CD8-positive, alpha-beta memory T cell (primary cell): ENCODE measurements around the gene CUL7. TPM values are rescaled to one million over a fixed set of nuclear protein-coding genes. Genes with fewer than 3 reads are reported as not detected.

Source experiments
- CTCF ChIA-PET: fragments of 350-600 bp; sonication (Branson Sonifier 250); formaldehyde crosslinking; loops from one replicate; lab custom pipeline; 2021; ENCODE audit warnings: antibody characterized with exemption; lab: Charles Lee
- POLR2A ChIA-PET: fragments of 350-600 bp; sonication (Branson Sonifier 250); formaldehyde crosslinking; loops from one replicate; lab custom pipeline; 2021; ENCODE audit warnings: antibody characterized with exemption; lab: Charles Lee
- DNase-seq, 5 donors: peaks; one replicate each; pipeline versions ENCODE4 v3.0.0 to v3.0.0-alpha.2; 2020 to 2022; ENCODE audit warnings: mixed read lengths in 1 of 5
- H3K27ac ChIP-seq: one replicate; pipeline ENCODE4 v1.7.0; 2013; ENCODE audit warnings: low read depth, mild to moderate bottlenecking, low read length, moderate library complexity
- H3K27me3 ChIP-seq: 2 replicates; pipeline ENCODE4 v1.7.0; 2013; ENCODE audit warnings: low read length, mild to moderate bottlenecking; ENCODE audit not compliant: insufficient read depth, poor library complexity, severe bottlenecking
- H3K36me3 ChIP-seq: 2 replicates; pipeline ENCODE4 v1.7.0; 2013; ENCODE audit warnings: mild to moderate bottlenecking, low read length, moderate library complexity; ENCODE audit not compliant: insufficient read depth
- H3K4me1 ChIP-seq: 2 replicates; pipeline ENCODE4 v1.7.0; 2013; ENCODE audit warnings: mild to moderate bottlenecking, low read length, moderate library complexity; ENCODE audit not compliant: insufficient read depth
- H3K4me3 ChIP-seq: 2 replicates; pipeline ENCODE4 v1.7.0; 2013; ENCODE audit warnings: mild to moderate bottlenecking, low read length
- H3K9me3 ChIP-seq: 2 replicates; pipeline ENCODE4 v1.7.0; 2013; ENCODE audit warnings: mild to moderate bottlenecking, low read length
- H3K27ac Mint-ChIP-seq, 8 donors: one replicate each; pipeline ENCODE4 v1.8.0; 2020 to 2021; ENCODE audit warnings: mixed read lengths in 8 of 8, mild to moderate bottlenecking in 6 of 8, inconsistent platforms in 3 of 8, moderate library complexity in 3 of 8
- H3K27me3 Mint-ChIP-seq, 2 donors: one replicate each; pipeline ENCODE4 v1.8.0; 2020 to 2021; ENCODE audit warnings: mixed read lengths in 2 of 2, mild to moderate bottlenecking in 1 of 2, moderate library complexity in 1 of 2
- H3K36me3 Mint-ChIP-seq, 3 donors: one replicate each; pipeline ENCODE4 v1.8.0; 2020 to 2021; ENCODE audit warnings: mixed read lengths in 3 of 3, inconsistent platforms in 1 of 3, mild to moderate bottlenecking in 1 of 3
- H3K4me1 Mint-ChIP-seq, 3 donors: one replicate each; pipeline ENCODE4 v1.8.0; 2020 to 2021; ENCODE audit warnings: mixed read lengths in 3 of 3, inconsistent platforms in 1 of 3, mild to moderate bottlenecking in 1 of 3
- H3K4me3 Mint-ChIP-seq, 7 donors: one replicate each; pipeline ENCODE4 v1.8.0; 2020 to 2021; ENCODE audit warnings: mixed read lengths in 7 of 7, mild to moderate bottlenecking in 6 of 7, moderate library complexity in 4 of 7, inconsistent platforms in 2 of 7
- H3K9me3 Mint-ChIP-seq, 5 donors: one replicate each; pipeline ENCODE4 v1.8.0; 2020 to 2022; ENCODE audit warnings: mixed read lengths in 5 of 5, mild to moderate bottlenecking in 3 of 5, moderate library complexity in 2 of 5, inconsistent platforms in 1 of 5
- polyA plus RNA-seq: library from polyadenylated mRNA; unstranded; fragments of 300-500 nt; fragmentation: Illumina TruSeq; gene quantifications from one replicate; pipeline ENCODE4 v1.2.3, GENCODE V29; 2021
- total RNA-seq, 2 experiments: library from RNA; stranded (reverse); gene quantifications; one replicate each; pipeline ENCODE4 v1.2.3, GENCODE V29; 2021

CUL7 gene
- total and polyA plus RNA-seq, 3 experiments from 2014 or later = 2.1 to 12.1 (median 11.7) TPM

DNA sequence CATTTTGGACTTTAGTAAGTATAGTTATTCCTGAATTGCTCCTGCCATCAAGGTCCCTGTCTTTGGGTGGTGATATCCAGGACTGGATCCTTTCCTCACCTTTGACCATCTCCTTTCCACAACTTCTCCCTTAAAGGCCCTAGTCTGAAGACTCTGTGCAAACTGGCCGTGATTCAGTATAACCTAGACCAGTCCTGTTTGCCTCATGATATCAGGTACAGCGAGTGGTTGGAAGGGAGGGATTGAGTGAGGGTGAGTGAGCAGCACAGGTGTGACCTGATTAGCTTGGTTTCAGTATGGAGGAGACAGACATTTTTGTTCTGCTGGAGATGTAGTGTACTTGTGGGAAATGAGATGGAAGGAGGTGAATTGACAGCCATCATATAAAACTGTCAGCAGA is 34.5 kb downstream of the CUL7 start:
- CTCF ChIA-PET = no interaction called here
- DNase-seq = no peak
- no peaks in the 10 kb centered on the region for H3K9me3 ChIP-seq
- H3K4me3 ChIP-seq = no peak overlapping the region
- peak overlapping the region in 3 of 7 donors; percentile 49 to 81 (median 50) for H3K4me3 Mint-ChIP-seq
- peaks cover 35 to 56% (median 43%) of the 10 kb centered on the region in 3 donors for H3K4me1 Mint-ChIP-seq
- H3K27me3 Mint-ChIP-seq = no peaks in the 10 kb centered on the region
- peak overlapping the region in 4 of 8 donors; percentile 12 to 84 (median 76) for H3K27ac Mint-ChIP-seq
- H3K9me3 Mint-ChIP-seq = no peaks in the 10 kb centered on the region
- peaks cover 0 to 50% (median 11%) of the 10 kb centered on the region in 3 donors for H3K36me3 Mint-ChIP-seq
- no peaks in the 10 kb centered on the region for H3K27me3 ChIP-seq
- H3K27ac ChIP-seq = no peak overlapping the region
- POLR2A ChIA-PET = interaction anchor here (0.5 kb wide), 1 partner anchor 1065 kb away, joined by 3 read pairs; no protein-coding TSS in a partner anchor
- H3K36me3 ChIP-seq = peaks cover 11% of the 10 kb centered on the region
- H3K4me1 ChIP-seq = peaks cover 50% of the 10 kb centered on the region

DNA sequence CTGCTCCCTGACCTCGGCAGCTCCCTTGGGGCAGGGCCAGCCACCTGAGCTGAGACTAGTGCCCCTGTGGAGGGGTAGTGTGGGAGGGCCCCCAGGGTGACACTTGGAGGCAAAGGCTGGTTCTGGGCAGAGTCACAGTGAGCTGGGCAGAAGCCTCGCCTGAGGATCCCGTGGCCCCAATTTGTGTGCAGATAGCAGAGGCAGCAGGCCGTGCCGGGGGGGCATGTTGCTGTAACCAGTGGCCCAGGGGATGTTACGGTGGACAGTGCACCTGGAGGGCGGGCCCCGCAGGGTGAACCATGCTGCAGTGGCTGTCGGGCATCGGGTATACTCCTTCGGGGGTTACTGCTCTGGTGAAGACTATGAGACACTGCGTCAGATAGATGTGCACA is 36.7 kb downstream of the CUL7 start:
- Mint-ChIP-seq H3K9me3 (no peaks in the 10 kb centered on the region), H3K4me3 (peak overlapping the region in 1 of 7 donors; percentile 6), H3K27ac (peak overlapping the region in 2 of 8 donors; percentile 14 to 88), H3K36me3 (peaks cover 0 to 67% (median 8%) of the 10 kb centered on the region in 3 donors), H3K4me1 (peaks cover 52 to 70% (median 57%) of the 10 kb centered on the region in 3 donors), H3K27me3 (peaks cover 0 to 2% of the 10 kb centered on the region in 2 donors)
- Histone ChIP-seq H3K27ac (no peak overlapping the region), H3K27me3 (no peaks in the 10 kb centered on the region), H3K4me3 (no peak overlapping the region), H3K9me3 (no peaks in the 10 kb centered on the region), H3K4me1 (peaks cover 51% of the 10 kb centered on the region), H3K36me3 (peaks cover 16% of the 10 kb centered on the region)
- DNase-seq = no peak
- POLR2A ChIA-PET = interaction anchor here (1.4 kb wide), 1 partner anchor 88 kb away, joined by 3 read pairs; the partner anchor contains the start of gene CNPY3
- CTCF ChIA-PET = interaction anchor here (1.3 kb wide), 1 partner anchor 16 kb away, joined by 3 read pairs; no protein-coding TSS in a partner anchor

DNA sequence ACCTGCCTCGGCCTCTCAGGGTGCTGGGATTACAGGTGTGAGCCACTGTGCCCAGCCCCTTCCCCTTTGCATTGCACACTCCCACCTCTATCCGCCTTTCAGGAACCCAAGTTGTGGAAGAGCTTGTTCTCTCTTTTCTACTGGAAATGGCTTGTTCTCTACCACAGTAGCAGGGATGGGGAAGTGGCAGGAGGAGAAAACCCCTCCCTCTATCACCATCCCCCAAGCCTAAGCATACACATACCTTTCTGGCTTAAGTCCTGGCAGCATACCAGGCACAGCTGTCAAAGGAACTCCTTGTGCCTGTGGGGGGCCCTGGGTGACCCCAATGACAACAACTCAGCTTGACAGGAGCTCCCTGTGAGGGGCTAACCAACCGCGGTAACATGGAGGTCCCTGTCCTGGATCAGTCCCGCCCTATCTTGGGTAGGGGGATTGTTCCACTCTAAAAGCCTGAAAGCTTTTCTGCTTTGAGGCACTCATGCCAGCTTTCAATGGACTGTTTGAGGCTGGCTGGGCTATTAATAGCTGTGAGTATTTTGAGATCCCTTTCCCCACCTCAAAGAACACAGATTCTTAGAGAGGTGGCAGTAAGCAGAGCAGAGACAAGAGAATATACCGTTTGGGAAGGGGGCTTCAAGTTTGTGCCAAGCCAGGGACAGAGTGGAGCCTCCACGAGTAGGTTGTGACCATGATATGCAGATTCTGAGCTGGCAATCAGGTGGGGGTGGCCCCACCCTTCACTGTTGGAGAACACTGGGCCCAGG is 37.3 kb downstream of the CUL7 start:
- Mint-ChIP-seq H3K36me3 (peaks cover 0 to 68% (median 7%) of the 10 kb centered on the region in 3 donors), H3K9me3 (no peaks in the 10 kb centered on the region), H3K27ac (peak overlapping the region in 4 of 8 donors; percentile 14 to 88 (median 70)), H3K4me1 (peaks cover 53 to 72% (median 59%) of the 10 kb centered on the region in 3 donors), H3K27me3 (peaks cover 0 to 2% of the 10 kb centered on the region in 2 donors), H3K4me3 (peak overlapping the region; percentile 24 to 87 (median 47))
- POLR2A ChIA-PET = interaction anchor here (1.4 kb wide), 1 partner anchor 87 kb away, joined by 3 read pairs; the partner anchor contains the start of gene CNPY3
- Histone ChIP-seq H3K4me1 (peaks cover 51% of the 10 kb centered on the region), H3K27ac (peak overlapping the region; percentile 15), H3K9me3 (no peaks in the 10 kb centered on the region), H3K4me3 (no peak overlapping the region), H3K27me3 (no peaks in the 10 kb centered on the region), H3K36me3 (peaks cover 18% of the 10 kb centered on the region)
- CTCF ChIA-PET = interaction anchor here (1.3 kb wide), 2 partner anchors 16 to 37 kb away, joined by 3 read pairs; partner anchors contain the start of gene CUL7
- no peak for DNase-seq

DNA sequence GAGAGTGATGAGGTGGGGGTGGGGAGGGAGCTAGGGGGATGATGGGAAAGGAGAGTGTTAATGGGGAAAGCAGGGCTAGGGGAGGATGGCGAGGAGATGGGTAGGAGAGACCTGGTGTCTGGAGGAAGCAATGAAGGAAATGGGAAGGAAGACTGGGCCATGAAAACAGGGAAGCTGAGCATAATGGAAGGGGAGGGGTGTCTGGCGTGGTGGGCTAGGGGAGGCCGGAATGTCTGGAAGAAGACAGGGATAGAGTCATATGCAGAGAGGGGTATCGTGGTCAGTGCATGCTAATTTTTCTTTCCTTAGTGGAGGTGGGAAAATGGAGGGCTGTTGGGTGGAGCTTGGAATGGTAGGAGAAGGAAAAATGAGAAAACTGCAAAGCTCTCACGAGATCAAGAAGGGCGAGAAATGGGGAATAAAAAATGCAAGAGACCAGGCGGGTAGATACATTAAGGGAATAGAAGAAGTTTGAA is 39.2 kb downstream of the CUL7 start:
- peaks cover 0 to 74% (median 9%) of the 10 kb centered on the region in 3 donors for H3K36me3 Mint-ChIP-seq
- no peaks in the 10 kb centered on the region for H3K9me3 Mint-ChIP-seq
- peak overlapping the region; percentile 81 for H3K4me3 ChIP-seq
- H3K27me3 Mint-ChIP-seq = peaks cover 0 to 2% of the 10 kb centered on the region in 2 donors
- H3K36me3 ChIP-seq = peaks cover 28% of the 10 kb centered on the region
- H3K4me1 ChIP-seq = peaks cover 42% of the 10 kb centered on the region
- peak overlapping the region; percentile 86 to 96 (median 90) for H3K4me3 Mint-ChIP-seq
- H3K4me1 Mint-ChIP-seq = peaks cover 48 to 70% (median 58%) of the 10 kb centered on the region in 3 donors
- ChIA-PET CTCF (interaction anchor here (0.9 to 3.2 kb wide), 6 partner anchors 10 to 129 kb away, joined by 3 to 17 read pairs (median 4); partner anchors contain the start of genes CNPY3 and PPP2R5D), POLR2A (interaction anchor here (0.5 to 3.4 kb wide), 9 partner anchors 9 to 496 kb away, joined by 3 to 24 read pairs (median 13); partner anchors contain the start of genes CNPY3, CUL7, KLC4 and LRRC73)
- DNase-seq = no peak
- H3K27ac Mint-ChIP-seq = peak overlapping the region; percentile 40 to 97 (median 88)
- peak overlapping the region; percentile 81 for H3K27ac ChIP-seq
- no peaks in the 10 kb centered on the region for H3K27me3 ChIP-seq
- H3K9me3 ChIP-seq = no peaks in the 10 kb centered on the region

DNA sequence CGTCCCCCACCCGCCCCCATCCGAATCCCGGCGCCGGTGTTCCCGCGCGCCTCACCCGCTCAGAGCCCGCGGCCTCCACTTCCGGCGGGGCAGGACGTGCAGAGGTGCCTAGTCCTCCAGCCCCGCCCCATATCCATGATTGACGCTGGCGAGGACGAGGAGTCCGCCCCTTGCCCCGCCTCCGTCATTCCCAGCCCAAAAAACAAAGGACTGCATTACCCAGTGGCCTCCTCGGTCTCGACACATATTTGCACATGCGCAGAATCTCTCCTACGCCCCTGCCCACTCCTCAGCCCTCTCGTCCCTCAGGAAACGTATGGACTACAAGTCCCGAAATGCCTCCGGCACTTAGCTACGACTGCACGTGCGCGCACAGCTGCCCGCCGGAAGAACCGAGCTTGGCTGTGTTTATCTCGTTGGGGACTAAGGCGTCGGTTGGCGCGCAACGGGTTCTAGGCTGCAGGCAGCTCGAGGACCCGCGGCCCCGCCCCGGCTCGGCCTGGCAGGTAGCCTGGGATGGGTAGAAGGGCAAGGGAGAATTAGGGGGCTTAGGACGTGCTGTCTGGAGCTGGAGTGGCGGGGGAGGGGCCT is 39.7 kb downstream of the CUL7 start, which contains the start of the genes KLHDC3 and MEA1:
TSS of gene KLHDC3 (plus strand) at position 407 of the 591 bp plus-strand sequence. CDS start 2,944 bp downstream, outside the sequence.
TSS of gene MEA1 (minus strand) at position 104 of the 591 bp plus-strand sequence. CDS start 133 bp downstream, outside the sequence.
- Histone ChIP-seq H3K4me3 (peak within 1 kb of the TSS; percentile 81), H3K27me3 (no peaks in the 10 kb centered on the region), H3K9me3 (no peaks in the 10 kb centered on the region), H3K4me1 (peaks cover 42% of the 10 kb centered on the region), H3K27ac (peak within 1 kb of the TSS; percentile 81), H3K36me3 (peaks cover 33% of the 10 kb centered on the region)
- peaks cover 48 to 70% (median 54%) of the 10 kb centered on the region in 3 donors for H3K4me1 Mint-ChIP-seq
- peak within 1 kb of the TSS; percentile 86 to 96 (median 90) for H3K4me3 Mint-ChIP-seq
- peak within 1 kb of the TSS; percentile 59 to 97 (median 92) for H3K27ac Mint-ChIP-seq
- CTCF ChIA-PET = interaction anchor here (0.9 to 3.2 kb wide), 6 partner anchors 10 to 129 kb away, joined by 3 to 17 read pairs (median 4); partner anchors contain the start of genes CNPY3 and PPP2R5D
- no peaks in the 10 kb centered on the region for H3K9me3 Mint-ChIP-seq
- peak; percentile 97 to 100 (median 99) for DNase-seq
- H3K36me3 Mint-ChIP-seq = peaks cover 0 to 75% (median 5%) of the 10 kb centered on the region in 3 donors
- peaks cover 0 to 2% of the 10 kb centered on the region in 2 donors for H3K27me3 Mint-ChIP-seq
- POLR2A ChIA-PET = interaction anchor here (0.5 to 3.4 kb wide), 10 partner anchors 10 to 496 kb away, joined by 3 to 24 read pairs (median 9); partner anchors contain the start of genes CNPY3, CUL7, KLC4 and LRRC73

DNA sequence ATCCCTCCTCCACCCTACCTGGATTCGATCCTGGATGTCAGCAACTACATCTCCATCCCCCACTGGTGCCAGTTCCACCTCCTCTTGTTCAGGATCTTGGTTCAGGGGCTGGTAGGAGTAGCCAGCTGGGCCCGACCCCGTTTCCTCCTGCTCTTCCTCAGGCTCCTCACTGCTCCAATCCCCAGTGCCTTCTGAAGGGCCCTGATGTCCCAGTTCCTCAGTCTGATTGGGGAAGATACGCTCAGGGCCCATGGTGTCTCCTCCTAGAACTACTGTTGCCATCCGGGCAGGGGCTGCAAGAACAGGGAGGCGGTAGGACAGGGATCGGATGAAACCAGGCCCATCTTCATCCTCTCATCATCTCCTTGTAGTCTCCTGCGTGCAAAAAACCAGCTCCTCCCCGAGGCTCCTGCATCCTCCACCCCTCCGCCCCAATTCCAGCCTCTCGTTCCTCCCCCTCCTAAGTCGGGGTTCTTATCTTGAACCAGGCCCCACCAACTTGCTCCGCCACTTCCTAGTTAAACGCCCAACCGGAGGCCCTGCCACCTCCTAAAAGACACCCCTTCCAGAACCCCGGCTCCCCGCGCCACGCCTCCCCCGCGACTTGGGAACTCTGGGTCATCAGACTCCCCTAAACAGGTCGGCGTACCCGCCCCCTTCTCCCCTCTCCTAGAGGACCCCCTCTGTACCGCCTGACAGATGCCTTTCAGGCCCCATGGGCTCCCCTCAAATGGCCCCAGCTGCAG is 40.4 kb downstream of the CUL7 start:
- Histone ChIP-seq H3K36me3 (peaks cover 34% of the 10 kb centered on the region), H3K27ac (peak overlapping the region; percentile 81), H3K27me3 (no peaks in the 10 kb centered on the region), H3K9me3 (no peaks in the 10 kb centered on the region), H3K4me1 (peaks cover 42% of the 10 kb centered on the region), H3K4me3 (peak overlapping the region; percentile 81)
- Mint-ChIP-seq H3K27ac (peak overlapping the region; percentile 59 to 97 (median 92)), H3K27me3 (peaks cover 0 to 2% of the 10 kb centered on the region in 2 donors), H3K9me3 (no peaks in the 10 kb centered on the region), H3K36me3 (peaks cover 0 to 75% (median 6%) of the 10 kb centered on the region in 3 donors), H3K4me1 (peaks cover 47 to 69% (median 54%) of the 10 kb centered on the region in 3 donors), H3K4me3 (peak overlapping the region; percentile 86 to 96 (median 90))
- no peak for DNase-seq
- POLR2A ChIA-PET = interaction anchor here (0.5 to 3.4 kb wide), 11 partner anchors 27 to 497 kb away, joined by 3 to 24 read pairs (median 5); partner anchors contain the start of genes CNPY3, CUL7, KLC4 and LRRC73
- CTCF ChIA-PET = interaction anchor here (0.9 to 3.2 kb wide), 5 partner anchors 11 to 130 kb away, joined by 3 to 17 read pairs (median 5); partner anchors contain the start of gene PPP2R5D
